GM12874 (cell line): ENCODE data around the gene P3R3URF.

Source experiments
- TF ChIP-seq, protein P1 (sequence below): IDR thresholded peaks from 2 replicates; pipeline ENCODE4 v1.5.1; 2011; ENCODE audit warnings: low read depth, mild to moderate bottlenecking, control low read depth, low read length, moderate library complexity; ENCODE audit not compliant: insufficient read depth

P3R3URF gene

GRCh38 chr1:46176211-46176865 is at the start of gene P3R3URF:
Gene P3R3URF (minus strand): TSS chr1:46176488. CDS start chr1:46176471, 17 bp downstream.
- TF ChIP-seq, protein P1, sequence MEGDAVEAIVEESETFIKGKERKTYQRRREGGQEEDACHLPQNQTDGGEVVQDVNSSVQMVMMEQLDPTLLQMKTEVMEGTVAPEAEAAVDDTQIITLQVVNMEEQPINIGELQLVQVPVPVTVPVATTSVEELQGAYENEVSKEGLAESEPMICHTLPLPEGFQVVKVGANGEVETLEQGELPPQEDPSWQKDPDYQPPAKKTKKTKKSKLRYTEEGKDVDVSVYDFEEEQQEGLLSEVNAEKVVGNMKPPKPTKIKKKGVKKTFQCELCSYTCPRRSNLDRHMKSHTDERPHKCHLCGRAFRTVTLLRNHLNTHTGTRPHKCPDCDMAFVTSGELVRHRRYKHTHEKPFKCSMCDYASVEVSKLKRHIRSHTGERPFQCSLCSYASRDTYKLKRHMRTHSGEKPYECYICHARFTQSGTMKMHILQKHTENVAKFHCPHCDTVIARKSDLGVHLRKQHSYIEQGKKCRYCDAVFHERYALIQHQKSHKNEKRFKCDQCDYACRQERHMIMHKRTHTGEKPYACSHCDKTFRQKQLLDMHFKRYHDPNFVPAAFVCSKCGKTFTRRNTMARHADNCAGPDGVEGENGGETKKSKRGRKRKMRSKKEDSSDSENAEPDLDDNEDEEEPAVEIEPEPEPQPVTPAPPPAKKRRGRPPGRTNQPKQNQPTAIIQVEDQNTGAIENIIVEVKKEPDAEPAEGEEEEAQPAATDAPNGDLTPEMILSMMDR: no peak

GRCh38 chr1:46224966-46225365 is 48.7 kb upstream of the P3R3URF start:
- TF ChIP-seq, protein P1: no peak

- TF ChIP-seq, protein P1: peak; percentile 89
Observed at GRCh38 chr1:46223472-46223943, 47.2 kb upstream of the P3R3URF start.

DNA sequence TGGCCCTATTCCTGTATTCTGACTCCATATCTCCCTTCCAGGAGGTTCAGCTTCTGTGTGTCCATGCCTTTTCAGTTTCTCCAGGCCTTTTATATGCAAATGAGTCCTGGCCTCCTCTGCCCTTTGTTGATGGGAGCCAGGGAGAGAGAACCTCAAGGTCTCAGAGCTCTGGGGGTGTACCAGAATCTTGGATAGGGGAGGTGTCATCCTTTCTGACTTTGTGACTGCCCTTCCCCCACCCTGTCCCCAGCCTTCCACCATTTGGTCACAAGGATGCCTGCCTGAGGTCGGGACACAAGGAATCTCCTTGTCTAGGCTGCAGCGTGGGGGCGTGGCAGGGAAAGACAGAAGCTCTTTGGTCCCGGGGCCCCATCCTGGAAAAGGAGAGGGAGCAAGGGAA is 45.5 kb upstream of the P3R3URF start:
- TF ChIP-seq, protein P1: no peak

DNA sequence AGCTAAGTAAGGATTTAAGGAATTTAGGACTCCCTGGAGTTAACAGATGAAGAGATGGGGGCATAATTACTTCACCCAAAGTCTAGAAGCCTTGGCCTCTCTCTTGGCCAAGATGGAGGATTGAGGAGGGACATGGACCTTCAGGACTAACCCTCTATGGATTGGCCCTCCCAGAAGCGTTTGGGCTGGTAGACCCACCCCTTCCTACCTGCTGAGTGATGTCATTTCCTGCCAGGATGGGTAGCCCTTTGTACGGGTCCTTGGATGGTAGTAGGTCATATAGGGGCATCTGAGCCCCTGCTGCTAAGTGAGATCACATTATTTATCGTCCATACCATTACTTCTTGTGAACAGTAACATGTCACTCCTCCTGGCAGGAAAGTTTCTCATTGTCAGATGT is 44.5 kb upstream of the P3R3URF start:
- TF ChIP-seq, protein P1: no peak

DNA sequence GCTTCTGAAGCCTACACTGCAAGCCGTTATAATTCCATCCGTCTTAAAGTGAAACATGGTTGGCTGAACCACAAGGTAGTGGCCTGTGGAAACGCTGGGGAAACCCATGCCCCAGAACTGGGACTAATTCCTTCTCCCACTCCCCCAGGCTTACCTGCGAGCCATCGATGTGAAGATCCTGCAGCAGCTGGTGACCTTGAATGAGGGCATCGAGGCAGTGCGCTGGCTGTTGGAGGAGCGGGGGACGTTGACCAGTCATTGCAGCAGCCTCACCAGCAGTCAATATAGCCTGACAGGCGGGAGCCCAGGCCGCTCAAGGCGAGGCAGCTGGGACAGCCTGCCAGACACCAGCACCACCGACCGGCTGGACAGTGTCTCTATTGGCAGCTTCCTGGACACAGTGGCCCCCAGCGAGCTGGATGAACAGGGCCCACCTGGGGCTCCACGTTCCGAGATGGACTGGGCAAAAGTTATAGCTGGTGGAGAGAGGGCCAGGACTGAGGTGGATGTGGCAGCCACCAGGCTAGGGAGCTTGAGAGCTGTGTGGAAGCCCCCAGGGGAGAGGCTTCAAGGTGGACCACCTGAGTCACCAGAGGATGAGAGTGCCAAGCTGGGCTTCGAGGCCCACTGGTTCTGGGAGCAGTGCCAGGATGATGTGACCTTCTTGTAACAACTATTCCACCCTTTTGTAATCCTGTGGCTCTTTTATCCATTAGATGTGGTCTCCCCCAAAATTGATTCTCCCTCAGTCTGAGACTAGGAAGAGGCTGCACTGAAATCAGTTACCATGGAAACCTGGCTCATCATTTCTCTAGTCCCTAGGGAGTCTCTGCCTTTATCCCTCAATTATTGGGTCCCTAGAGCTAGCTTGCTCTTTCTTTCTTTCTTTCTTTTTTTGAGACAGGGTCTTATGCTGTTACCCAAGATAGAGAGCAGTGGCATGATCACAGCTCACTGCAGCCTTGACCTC is 43.5 kb upstream of the P3R3URF start:
- TF ChIP-seq, protein P1: no peak

DNA sequence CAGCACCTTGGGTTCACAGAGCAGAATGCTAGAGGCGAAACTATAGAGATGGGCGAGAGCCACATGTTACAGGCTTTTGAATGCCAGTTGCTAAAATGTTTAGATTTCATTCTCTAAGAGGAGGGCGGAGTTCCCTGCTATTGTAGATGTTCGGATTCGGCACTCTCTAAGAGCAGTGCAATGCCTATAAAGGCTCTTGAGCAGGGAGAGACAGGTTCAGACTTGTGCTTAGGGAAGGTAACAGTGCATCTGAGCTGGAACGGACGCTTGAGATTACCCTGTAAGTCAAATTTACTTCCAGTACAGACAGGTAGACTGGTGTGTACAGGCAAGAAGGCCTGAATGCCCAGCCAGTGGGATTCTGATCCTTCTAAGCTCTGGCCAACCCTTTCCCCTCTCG is 42.2 kb upstream of the P3R3URF start:
- TF ChIP-seq, protein P1: no peak
